DMS 273 (cell line): ENCODE measurements around the gene CSTB.

Source experiments
- DNase-seq: peaks from one replicate; lab custom pipeline; 2025; ENCODE audit not compliant: unreplicated experiment; lab: John Stamatoyannopoulos, UW

CSTB gene

DNA sequence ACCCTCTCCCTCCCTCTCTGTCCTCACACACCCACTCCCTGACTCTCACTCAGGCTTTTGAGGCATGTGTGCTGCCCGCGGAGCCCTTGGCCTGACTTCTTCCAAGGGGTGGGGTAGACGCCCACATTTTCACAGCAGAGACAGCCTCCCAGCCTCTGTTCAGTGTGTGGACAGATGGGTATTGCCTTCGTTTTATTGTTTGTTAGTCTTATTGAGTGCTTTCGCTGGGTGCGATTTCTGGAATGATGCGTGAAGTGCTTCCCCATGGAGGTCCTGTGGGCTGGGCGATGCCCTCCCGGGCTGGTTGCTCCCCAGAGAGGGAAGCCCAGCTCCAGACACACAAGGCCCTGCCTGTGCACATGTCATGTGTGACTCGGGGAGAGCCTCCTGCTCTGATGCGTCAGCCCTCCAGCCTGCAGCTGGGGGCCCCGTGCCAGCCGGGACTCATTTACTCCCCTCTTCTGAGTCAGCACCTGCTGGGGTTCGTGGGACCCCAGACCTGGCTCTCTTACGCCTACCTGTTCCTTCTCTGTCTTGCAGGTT is 42.5 kb downstream of the CSTB start:
- peak; percentile 59 for DNase-seq

DNA sequence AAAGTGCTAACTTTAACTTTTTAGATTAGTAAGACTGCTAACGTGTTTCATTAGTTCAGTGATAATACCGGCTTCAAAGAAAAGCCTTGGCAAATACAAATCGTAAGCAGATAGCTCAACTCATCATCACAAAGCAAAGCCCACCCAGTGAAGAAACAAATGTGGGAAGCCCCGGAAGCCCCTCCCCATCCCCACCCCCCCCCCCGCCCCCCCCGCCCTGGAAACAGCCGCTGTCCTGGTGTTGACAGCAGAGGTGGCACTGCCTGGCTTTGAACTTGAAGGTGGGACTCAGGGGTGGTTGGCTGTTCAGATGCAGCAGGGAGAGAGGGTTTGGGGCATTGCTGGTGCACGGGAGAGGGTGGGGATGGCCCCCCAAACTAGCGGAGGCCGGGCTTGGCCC is 43.0 kb downstream of the CSTB start:
- DNase-seq, result no peak

DNA sequence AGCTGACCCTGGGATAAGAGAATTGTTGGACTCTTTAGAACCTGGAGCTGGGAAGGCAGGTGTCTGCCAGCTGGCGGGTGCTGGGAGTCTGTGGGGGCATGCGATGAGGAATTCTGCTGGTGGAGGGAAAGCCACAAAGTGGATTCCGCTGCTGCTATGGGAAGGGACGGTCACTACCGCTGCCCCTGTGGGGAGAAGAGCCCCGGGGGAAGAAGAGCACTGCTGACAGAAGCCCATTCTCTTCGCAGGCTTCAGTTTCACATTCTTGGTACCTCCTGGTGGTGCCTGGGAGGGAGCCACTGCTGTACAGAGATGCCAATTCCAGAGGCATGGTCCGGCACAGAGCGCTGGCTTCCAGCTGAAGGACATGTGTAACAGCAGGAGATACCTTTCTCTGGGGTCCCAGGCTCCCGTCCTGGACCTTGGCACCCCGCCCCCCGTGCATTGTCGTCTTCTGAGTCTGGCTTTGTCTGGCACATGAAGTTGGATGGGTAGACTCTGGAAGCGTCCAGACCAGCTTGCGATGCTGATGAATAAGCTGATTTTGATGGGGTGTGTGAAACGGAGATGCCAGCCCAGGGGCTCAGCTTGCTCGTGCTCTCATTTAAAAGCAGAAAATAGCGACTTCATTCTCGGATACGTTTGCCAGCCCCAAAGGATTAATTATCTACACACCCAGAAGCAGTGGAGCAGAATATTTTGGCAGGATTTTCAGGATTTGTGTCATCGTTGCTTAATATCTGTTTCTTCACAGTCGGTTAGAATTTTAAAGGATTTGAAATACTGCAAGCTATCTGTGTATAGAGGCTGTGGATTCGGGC is 44.0 kb downstream of the CSTB start:
- peak; percentile 52 for DNase-seq

DNA sequence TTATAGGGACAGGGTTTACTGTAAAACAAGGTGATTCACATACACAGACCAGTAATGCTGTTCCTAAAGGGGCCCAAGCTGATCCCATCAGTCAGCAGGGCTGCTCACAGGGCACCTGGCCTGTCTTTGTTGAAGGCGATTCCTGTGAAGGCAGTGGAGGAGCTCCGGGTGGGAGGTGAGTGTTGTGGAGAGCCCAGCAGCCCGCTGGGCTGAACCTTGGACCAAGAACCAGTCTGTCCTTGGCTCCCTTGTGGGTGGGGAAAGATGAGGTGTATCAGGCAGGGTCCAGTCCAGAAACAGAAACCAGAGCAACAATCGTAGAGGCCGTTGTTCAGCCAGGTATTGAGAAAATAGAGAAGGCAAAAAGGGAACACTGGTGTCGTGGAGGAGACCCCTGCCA is 44.6 kb downstream of the CSTB start:
- DNase-seq, result no peak

DNA sequence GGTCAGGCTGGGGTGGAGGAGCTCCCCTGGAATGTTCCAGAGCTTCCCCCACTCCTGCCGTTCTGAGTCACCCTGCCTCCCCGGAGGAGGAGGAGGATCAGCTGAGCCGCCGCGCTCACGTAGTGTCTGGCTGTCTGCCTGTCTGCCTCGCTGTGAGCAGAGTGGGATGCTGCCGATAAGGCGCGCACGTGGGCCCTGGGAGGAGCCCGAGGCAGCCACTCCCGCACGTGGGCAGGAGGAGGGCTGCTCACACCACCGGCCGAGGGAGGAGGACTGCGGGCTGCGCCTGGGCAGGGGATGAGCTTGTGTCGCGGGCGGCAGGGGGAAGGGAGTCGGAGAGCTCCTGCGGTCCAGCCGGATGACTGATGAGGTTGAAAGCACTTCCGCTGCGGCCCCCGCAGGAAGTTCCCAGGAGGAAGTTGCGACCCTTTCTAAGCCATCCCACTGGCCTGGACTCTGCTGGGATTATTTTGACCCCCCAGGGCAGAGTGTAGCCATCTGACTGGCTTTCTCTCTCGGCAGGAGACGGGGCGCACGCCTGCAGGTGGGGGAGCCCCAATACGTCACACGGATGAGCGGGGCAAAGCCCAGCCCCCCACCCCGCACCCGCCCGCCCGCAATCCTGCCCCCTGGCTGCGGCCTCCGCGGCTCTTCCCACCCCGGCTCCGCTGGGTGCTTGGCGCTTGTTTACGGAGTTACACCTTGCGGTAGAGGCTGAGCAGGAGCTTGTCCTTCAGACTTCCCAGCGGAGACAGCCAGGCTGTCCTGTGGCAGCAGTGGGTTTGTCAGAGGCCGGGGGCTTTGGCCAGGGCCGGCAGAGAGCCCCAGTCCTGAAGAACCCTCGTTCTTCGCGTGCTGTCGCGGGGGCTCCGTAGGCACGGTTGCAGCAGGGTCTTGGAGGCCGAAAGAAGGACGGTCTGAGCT is 47.4 kb downstream of the CSTB start:
- DNase-seq, result no peak

DNA sequence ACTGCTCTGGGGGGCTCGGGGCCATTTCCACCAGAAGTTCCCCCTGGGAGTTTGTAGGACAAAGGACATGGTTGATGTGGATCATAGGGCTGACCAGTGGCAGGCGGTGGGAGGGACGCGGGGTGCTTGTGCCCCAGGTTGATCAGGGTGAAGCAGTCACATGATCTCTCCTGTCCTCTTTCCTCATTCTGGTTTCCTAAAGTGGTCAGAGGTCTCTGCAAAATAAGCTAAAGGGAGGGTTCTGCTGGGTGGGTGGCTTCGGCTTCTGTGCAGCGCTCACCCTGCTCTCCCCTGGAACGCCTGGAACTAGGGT is 48.0 kb downstream of the CSTB start:
- DNase-seq, result no peak

- peak; percentile 77 for DNase-seq
Measured at GRCh38 chr21:43727519-43728153, 48.5 kb downstream of the CSTB start.

DNA sequence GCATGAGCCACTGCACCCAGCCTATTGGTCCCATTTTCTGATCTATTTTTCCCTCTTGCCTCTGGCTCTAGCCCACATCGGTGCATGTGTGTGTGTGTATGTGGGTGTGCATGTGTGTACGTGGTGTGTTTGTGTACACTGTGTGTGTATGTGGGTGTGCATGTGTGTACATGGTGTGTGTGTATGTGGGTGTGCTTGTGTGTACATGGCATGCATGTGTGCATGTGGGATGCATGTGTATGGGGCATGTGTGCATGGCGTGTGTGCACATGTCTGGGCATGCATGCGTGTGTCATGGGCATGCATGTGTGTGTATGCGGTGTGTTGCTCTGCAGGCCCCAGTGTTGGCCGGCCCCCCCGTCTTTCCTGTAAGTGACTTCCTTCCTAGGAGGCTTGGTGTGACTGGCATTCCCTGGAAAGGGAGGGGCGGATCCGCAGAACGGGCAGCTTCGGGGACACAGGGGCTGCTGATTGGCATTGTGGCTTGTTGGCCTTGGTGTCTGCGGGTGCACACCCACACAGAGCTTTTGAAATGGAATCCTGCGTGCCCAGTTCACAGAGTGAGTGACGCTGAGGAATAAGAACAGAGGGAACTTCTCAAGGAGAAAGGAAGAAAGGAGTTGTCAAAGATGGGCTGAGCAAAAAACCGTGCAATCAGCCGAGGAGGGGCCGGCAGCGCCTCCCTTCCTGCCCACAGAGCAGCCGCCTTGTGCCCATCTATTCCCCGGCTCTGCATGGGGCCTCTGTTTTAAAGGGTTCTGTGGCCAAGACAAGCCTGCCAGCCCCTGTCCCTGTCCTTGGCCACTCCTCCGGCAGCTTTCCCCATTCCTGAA is 49.2 kb downstream of the CSTB start:
- no peak for DNase-seq
